Measurements from ENCODE around the gene DCTN2.

GRCh38 chr12:57485695-57486094 is 61.3 kb downstream of the DCTN2 start:
- TF ChIP-seq CTCF (IDR thresholded peaks at IDR 0.05) (no peak), POLR2A (IDR thresholded peaks at IDR 0.05) (no peak)

Measured in thyroid gland (tissue), 4 donors.